HG03432 (cell line): Measurements from ENCODE around the gene EN2.

ENCODE experiments used
- ATAC-seq: cut with Tn5 transposase; IDR thresholded peaks from one replicate; pipeline ENCODE4 v1.9.1; 2021; ENCODE audit warnings: mild to moderate bottlenecking, moderate library complexity; ENCODE audit not compliant: unreplicated experiment

Gene EN2

DNA sequence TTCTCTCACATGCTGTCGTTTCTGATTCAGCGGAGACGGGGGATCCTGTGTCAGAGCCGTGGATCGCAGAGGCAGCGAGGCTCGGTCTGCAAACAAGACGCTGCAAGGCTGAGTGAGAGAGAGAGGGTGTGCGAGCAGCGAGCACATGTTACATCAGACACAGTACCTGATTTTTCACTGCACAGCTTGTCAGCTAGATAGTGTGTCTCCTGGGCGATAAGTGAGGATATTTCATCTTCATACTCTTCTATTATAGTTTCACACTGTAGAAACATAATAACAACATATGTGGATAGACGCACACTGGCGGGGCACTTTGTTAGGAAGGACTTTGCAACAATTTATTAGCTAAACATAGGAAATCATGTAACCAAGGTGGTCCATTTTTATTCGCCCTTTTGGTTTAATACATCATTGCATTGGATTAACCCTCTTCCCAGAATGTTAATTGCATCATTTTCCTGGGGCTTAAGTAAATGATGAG lies 49.0 kb downstream of the EN2 start:
- ATAC-seq = no peak

GRCh38 chr7:155507576-155507975 lies 49.6 kb downstream of the EN2 start:
- no peak for ATAC-seq

DNA sequence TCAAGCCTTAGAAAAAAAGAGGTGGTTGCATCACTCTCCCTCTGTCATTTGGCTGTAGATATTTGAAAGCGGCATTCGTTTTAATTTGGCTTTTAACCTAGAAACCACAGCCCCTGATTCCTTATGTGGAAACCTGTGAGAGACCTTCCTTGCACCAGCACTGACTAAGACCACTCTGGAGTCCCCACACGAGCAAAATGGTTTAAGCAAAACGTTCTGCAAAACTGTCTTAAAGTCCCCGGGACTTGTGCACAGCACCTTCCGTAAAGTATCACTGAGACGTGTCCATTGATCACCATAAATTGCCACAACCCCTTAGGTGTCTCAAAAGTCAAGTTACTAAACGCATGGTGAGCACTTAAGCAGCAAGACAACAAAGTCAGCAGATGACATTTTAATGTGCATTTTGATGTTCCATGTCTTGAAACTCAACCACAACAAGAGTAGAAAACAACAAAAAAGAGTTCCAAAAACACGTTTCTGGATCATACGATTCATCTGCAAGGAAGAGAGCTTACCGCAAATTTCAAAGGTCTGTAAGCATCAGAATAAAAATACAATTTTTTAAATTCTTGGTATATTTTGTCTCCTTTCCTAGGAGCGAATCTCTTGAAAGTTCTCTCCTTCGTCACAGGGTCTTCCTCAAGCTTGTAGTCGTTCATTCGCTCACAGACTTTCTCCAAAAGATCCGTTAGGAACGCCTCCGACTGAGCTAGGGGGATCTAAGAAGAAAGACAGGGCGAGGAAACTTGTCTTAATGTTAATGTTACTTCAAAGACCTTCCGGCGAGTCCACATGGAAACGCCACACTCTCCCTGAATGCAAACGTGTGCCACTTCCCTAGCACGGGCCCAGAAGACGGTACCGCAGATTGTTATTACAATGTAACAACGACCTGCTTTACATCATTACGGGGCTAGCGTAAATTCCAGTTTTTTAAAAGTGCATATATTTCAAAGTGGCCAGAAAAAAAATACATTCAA lies 50.7 kb downstream of the EN2 start:
- no peak for ATAC-seq

DNA sequence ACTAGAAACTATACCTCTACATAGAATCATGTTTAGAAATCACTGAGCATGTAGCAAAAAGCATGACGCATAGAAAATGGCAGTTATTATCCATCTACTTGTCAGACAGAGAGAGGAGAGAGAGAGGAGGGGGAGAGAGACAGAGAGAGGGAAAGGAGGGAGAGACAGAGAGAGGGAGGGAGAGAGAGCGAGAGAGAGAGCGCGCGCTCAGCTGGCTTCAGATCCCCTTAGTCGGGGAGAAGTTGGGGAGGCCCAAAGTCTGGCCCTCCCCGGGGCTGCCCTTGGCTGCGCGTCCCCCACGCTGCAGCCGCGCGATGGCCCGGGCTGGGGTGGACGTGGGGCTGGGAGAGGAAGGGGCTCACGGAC lies 51.4 kb downstream of the EN2 start:
- ATAC-seq = no peak

DNA sequence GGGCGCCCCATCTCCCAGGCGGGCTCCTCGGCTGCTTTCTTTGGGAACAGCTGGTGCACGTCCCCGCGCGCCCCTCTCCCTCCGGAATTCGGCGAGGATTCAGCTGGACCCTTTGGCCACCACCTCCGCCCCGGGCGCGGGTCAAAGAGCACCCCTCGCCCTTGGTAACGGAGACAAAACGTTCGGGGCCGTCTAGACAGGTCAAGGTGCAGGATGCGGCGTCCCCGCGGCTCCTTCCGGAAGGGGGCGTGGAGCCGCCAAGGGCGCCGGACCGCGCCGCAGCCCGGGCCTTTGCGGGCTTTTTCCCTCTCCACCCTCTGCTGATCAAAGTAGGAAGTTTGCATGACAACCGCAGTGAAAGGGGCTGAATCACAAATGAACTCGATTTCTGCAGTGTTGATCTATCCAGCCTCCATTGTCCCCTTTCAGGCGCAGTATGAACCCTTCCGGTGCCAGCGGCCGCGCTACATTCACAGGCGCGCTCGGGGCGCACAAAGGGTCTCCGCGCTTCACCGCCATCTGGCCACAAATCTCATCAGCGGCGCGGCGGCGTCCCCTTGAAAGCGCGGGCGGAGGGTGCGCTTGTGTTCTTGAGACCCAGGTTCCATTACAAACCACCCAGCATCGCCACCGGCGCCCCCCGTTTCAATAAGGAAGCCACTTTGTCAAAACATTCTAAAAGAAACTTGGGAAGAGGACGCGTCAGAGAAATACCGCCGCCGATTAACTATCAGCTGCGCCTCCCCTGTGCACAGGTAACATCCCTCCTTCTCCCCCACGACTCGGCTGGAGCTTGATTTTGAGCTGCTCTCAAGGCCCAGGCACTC lies 52.0 kb downstream of the EN2 start:
- ATAC-seq = no peak

DNA sequence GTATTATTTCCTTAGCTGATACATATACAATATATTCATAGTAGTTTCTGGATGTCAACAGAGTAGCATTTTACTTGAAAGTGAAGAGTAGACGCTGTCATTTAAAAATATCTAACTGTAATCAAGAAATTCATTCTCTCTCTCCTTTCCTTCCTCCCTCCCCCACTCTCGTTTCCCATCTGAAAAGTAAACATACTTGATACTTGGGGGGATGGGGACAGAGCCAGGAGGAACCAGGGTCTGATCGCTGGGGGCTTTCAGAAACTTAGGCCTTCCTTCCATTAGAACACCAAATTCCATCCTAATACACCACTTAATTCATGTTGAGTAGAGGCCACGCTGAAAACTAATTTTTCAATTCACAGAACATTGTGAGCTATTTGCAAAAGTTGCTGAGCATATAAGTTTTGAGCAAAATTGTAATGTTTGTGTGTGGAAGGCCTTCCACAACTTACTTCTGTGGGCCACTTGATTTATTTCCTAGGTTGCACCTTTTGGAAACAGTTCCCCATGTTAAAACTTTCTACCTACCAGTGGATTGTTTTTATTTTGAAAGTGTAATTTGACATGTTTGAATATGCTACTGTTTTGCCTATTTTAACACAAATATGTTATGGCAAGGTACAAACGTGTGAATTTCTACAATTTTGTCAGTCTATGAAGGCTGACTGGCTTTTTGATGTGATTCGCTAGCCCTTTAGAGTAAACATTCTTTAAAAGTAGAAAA lies 53.2 kb downstream of the EN2 start:
- ATAC-seq = no peak

- no peak for ATAC-seq
These were observed 53.7 kb downstream of the EN2 start for GRCh38 chr7:155511702-155511996.

DNA sequence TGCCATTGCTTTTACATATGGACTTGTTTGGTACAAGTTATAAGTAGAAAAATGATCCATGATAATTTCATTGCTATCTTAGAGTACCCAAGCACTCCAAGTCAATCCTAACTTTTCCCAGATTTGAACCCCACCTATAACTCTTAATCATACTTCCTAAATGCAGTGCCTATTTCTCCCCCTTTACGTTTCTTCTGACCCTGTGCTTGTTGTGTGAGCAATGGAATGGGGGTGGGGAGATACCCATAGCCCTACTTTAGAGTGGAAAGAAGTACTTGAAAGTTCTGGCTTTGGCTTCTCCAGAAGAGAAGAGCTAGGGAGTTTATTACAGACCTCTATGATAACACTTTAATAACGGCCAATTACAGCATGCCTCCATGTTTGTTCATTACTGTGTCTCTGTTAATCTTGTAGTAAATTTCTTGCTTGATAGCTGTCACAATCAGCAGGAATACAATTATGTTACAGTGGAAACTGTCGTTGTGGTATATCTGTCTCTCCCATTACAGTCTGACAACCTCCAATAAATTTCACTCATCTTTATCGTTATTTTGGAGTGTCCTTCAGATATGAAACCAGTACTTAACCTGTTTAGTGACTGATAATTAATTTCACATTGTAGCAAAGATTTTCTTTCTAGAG lies 54.4 kb downstream of the EN2 start:
- ATAC-seq = no peak

DNA sequence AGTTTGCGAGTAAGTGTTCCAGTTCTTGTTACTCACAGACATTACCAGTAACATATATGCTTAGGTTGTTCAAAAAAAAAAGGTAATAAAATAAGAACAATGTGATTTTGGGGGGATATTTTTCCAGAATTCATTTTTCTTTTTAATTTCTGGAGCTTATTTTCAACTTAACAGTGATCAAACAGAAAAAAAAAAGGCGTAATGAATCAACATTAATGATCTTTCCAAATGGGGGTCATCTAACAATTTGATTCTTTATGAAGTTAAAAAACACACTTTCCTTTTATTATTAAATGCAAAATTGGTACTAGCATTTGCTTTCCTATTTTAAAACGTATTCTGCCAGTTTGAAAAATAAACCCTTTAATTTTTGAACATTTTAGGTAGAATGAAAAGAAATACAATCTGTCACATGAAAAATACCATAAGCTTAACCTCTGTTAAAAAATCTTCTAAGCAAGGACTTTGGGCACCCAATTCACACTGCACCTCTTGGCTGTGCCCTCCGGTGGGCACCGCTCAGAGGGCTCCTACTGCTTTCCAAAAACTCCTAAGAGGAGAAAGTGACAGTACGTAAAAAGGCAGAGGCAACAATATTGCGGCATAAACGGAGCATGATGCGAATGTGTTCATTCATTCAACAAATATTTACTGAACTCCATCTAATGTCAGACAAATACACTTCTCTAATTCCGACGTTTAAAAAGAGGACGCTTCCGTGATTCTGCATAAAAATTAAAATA lies 55.8 kb downstream of the EN2 start:
- ATAC-seq = no peak

DNA sequence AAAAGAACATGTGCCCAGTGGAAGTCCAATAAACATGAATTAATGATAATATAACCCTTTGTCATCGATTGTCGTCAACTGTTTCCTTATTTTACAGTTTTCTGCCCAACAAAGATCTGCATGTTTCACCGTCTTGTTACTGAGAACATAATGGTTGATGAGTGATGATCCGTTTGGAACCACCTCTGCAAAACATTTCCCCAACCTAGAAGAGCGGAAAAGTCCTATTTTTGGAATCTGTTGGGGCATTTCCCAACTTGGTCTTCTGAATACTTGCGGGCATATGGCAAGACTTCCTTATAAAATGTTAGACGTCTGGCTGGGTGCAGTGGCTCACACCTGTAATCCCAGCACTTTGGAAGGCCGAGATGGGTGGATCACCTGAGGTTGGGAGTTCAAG lies 56.4 kb downstream of the EN2 start:
- ATAC-seq = no peak
